OCI-LY7 (cell line): ENCODE data around the gene TAOK3. TPM values are rescaled to one million over a fixed set of nuclear protein-coding genes. Genes with fewer than 3 reads are reported as not detected.
A peak's percentile ranks its signal among the peaks of the same experiment; 100 is the strongest.

Experiments
- BruUV-seq: library from RNA; stranded (reverse); fragments of 400-500 nt; replicated peaks from 2 replicates; lab custom pipeline; 2021; lab: Mats Ljungman, UMichigan
- CTCF ChIA-PET: fragments of 300-600 bp; sonication (Branson Sonifier 250); formaldehyde crosslinking; loops from one replicate; lab custom pipeline; 2022; ENCODE audit warnings: antibody characterized with exemption; ENCODE audit not compliant: unreplicated experiment; lab: Charles Lee
- POLR2A ChIA-PET: fragments of 300-600 bp; sonication (Branson Sonifier 250); formaldehyde crosslinking; loops from one replicate; lab custom pipeline; 2022; ENCODE audit warnings: antibody characterized with exemption; lab: Charles Lee
- DNase-seq: peaks from one replicate; pipeline ENCODE4 v3.0.0-alpha.2; 2015; ENCODE audit warnings: low spot score
- H2AFZ ChIP-seq: fragments of 200-600 bp; sonication (generic), shearing (Covaris generic); 2 replicates; pipeline ENCODE4 v1.6.1; 2014; ENCODE audit warnings: mild to moderate bottlenecking, antibody characterized with exemption, low read length, moderate library complexity
- H3K27ac ChIP-seq: fragments of 200-600 bp; sonication (generic); 2 replicates; pipeline ENCODE4 v1.5.1; 2014; ENCODE audit warnings: mixed run types, low read depth, mild to moderate bottlenecking, moderate library complexity, low read length, inconsistent platforms; ENCODE audit not compliant: poor library complexity, severe bottlenecking
- H3K36me3 ChIP-seq: fragments of 200-600 bp; sonication (generic); 2 replicates; pipeline ENCODE4 v1.6.1; 2014; ENCODE audit warnings: mild to moderate bottlenecking, antibody characterized with exemption, low read length, moderate library complexity, mixed read lengths; ENCODE audit not compliant: insufficient read depth
- H3K4me1 ChIP-seq: fragments of 200-600 bp; sonication (generic); 2 replicates; pipeline ENCODE4 v1.5.1; 2014; ENCODE audit warnings: mild to moderate bottlenecking, low read length; ENCODE audit not compliant: insufficient read depth, poor library complexity, severe bottlenecking
- H3K4me2 ChIP-seq: fragments of 200-600 bp; sonication (generic); 2 replicates; pipeline ENCODE4 v1.6.1; 2014; ENCODE audit warnings: mild to moderate bottlenecking, low read length
- H3K4me3 ChIP-seq: fragments of 200-600 bp; sonication (generic); 2 replicates; pipeline ENCODE4 v1.5.1; 2014; ENCODE audit warnings: mild to moderate bottlenecking, low read depth, low read length; ENCODE audit not compliant: poor library complexity, severe bottlenecking
- H3K79me2 ChIP-seq: fragments of 200-600 bp; sonication (generic); 2 replicates; pipeline ENCODE4 v1.6.1; 2016; ENCODE audit warnings: low read depth, mild to moderate bottlenecking, low read length, moderate library complexity, mixed read lengths; ENCODE audit not compliant: insufficient read depth
- H3K9me2 ChIP-seq: fragments of 200-600 bp; sonication (generic); 2 replicates; pipeline ENCODE4 v1.6.1; 2016; ENCODE audit warnings: mild to moderate bottlenecking, low read length, mixed read lengths; ENCODE audit not compliant: insufficient read depth
- H3K9me3 ChIP-seq: fragments of 200-600 bp; sonication (generic); 2 replicates; pipeline ENCODE4 v1.6.1; 2014; ENCODE audit warnings: mild to moderate bottlenecking, mixed run types, low read length, mixed read lengths
- H4K20me1 ChIP-seq: fragments of 200-600 bp; sonication (generic); 2 replicates; pipeline ENCODE4 v1.6.1; 2014; ENCODE audit warnings: mild to moderate bottlenecking, antibody characterized with exemption, low read length, moderate library complexity, mixed read lengths; ENCODE audit not compliant: insufficient read depth
- CTCF ChIP-seq: fragments of 200-600 bp; sonication (generic); conservative IDR thresholded peaks from 2 replicates; pipeline ENCODE4 v1.5.1; 2014; ENCODE audit warnings: mild to moderate bottlenecking, antibody characterized with exemption, low read length, moderate library complexity, mixed read lengths
- EZH2phosphoT487 ChIP-seq: fragments of 200-600 bp; sonication (generic); IDR thresholded peaks from 2 replicates; pipeline ENCODE4 v1.6.1; 2018; ENCODE audit warnings: low read depth, borderline replicate concordance, mild to moderate bottlenecking, mixed run types, antibody characterized with exemption, low read length, moderate library complexity, mixed read lengths
- intact Hi-C: fragments of 100-400 bp; cut with micrococcal nuclease; formaldehyde crosslinking; loops from one replicate; pipeline ENCODE4 v1.10.0; 2022; ENCODE audit not compliant: unreplicated experiment
- total RNA-seq, 2 experiments: library from RNA; depleted of rRNA in 1 of 2; stranded (reverse); fragments of >200 nt in 1 of 2; shearing (Covaris generic) in 1 of 2; gene quantifications; 2 replicates each; pipeline ENCODE4 v1.2.3, GENCODE V29; 2014 to 2022

Gene TAOK3
- total RNA-seq, 2 experiments from 2014 or later, result 30.7 to 56.0 TPM

GRCh38 chr12:118145113-118145797, 227.5 kb downstream of the TAOK3 start:
- Histone ChIP-seq H3K79me2 (no peaks in the 10 kb centered on the region), H3K9me3 (no peaks in the 10 kb centered on the region), H3K9me2 (no peaks in the 10 kb centered on the region), H3K27ac (no peak overlapping the region), H2AFZ (no peak overlapping the region), H3K4me1 (no peaks in the 10 kb centered on the region), H3K4me2 (no peak overlapping the region), H4K20me1 (no peaks in the 10 kb centered on the region), H3K4me3 (no peak overlapping the region), H3K36me3 (peaks cover 74% of the 10 kb centered on the region)
- ChIA-PET POLR2A (interaction anchor here (0.6 kb wide), 1 partner anchor 115 kb away, joined by 3 read pairs; no protein-coding TSS in a partner anchor), CTCF (no interaction called here)
- BruUV-seq, result TSS peak; percentile 97
- intact Hi-C loops, result no loop called here
- no peak for DNase-seq
- TF ChIP-seq EZH2phosphoT487 (no peak), CTCF (no peak)

GRCh38 chr12:118144499-118144898, 228.2 kb downstream of the TAOK3 start:
- Histone ChIP-seq H3K4me1 (no peaks in the 10 kb centered on the region), H3K27ac (no peak overlapping the region), H3K4me2 (no peak overlapping the region), H2AFZ (no peak overlapping the region), H3K4me3 (no peak overlapping the region), H3K36me3 (peaks cover 75% of the 10 kb centered on the region), H3K9me2 (no peaks in the 10 kb centered on the region), H3K9me3 (no peaks in the 10 kb centered on the region), H3K79me2 (no peaks in the 10 kb centered on the region), H4K20me1 (no peaks in the 10 kb centered on the region)
- ChIA-PET POLR2A (interaction anchor here (0.6 kb wide), 1 partner anchor 114 kb away, joined by 3 read pairs; no protein-coding TSS in a partner anchor), CTCF (no interaction called here)
- TF ChIP-seq CTCF (no peak), EZH2phosphoT487 (no peak)
- no TSS peak for BruUV-seq
- intact Hi-C loops, result no loop called here
- DNase-seq, result no peak

GRCh38 chr12:118140825-118141224, 231.9 kb downstream of the TAOK3 start:
- DNase-seq, result no peak
- no TSS peak for BruUV-seq
- no peak for TF ChIP-seq EZH2phosphoT487
- TF ChIP-seq CTCF, result no peak
- Histone ChIP-seq H3K9me2 (no peaks in the 10 kb centered on the region), H3K4me2 (no peak overlapping the region), H3K79me2 (peaks cover 18% of the 10 kb centered on the region; the same call in 1 of the 2 replicates), H3K36me3 (peaks cover 72% of the 10 kb centered on the region), H2AFZ (no peak overlapping the region), H3K9me3 (no peaks in the 10 kb centered on the region), H3K4me3 (no peak overlapping the region), H3K4me1 (no peaks in the 10 kb centered on the region), H4K20me1 (no peaks in the 10 kb centered on the region), H3K27ac (no peak overlapping the region)
- POLR2A ChIA-PET, result no interaction called here
- CTCF ChIA-PET, result no interaction called here
- intact Hi-C loops, result no loop called here
